ENCODE measurements around the gene RNF214.
"Not testable (repeated sequence)": the region's sequence is repeated elsewhere in the genome, so short reads cannot be mapped to it uniquely, and the experiment has no call there.

The RNF214 gene

DNA sequence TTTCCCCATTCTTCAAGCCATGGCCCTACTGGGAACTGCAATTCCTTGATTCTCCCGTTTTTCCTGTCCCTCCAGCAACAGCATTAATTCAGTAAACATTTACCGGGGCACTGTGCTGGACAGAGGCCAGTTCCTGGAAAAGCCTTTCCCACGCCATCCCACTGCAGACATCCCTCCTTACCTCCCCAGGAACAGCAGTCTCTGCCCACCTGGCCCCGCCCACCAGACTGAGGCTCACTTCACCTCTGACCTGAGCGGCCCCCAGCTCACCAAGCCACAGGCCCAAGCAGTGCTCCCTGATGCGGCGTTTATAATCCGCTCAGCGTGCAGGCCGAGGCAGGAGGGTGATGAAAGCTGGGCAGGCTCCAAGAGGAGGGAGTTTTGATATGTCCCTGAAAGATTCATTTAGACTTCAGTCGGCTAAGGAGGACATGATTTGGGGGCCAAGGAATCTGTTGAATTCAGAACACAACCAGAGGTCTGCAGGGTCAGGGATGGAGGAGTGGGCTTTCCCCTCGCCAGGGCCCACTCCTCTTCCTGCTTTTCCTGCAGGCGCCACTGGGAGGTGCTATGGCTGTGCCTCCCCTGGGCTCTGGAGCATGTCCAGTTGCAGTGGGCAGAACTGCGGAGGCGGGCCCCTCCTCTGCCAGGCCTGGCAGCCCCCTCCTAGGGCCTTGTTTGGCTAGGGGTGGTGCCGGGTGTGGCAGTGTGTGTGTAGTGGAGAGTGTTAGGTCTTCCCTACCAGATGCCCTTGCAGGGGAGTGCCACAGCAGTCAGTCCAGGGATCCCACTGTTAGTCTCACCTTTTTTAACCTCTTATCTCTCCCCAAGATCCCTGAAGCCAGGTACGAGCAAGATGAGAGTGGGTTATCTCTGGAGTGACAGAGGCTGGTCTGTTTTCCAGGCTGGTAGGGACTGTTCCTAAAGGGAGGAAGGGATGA is 34.7 kb upstream of the RNF214 start:
- DNase-seq (ENCODE audit: low read depth in 3 of 3), result no peak

DNA sequence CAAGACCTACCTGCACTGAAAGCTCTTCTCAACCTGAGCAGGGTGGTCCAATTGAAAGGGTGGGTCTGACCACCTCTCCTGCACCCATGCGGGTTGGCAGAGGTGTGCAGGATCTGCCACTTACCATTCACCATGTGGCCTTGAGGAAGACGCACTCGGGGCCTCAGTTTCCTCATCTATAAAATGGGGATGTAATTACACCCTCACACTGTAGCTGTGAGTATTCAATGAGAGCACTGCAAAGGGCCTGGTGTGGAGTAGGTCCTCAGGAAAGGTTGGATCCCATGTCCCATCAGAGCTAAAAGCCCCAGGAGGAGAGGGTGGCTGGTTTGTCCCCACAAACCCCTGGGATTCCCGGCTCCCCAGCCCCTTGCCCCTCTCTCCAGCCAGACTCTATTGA is 33.9 kb upstream of the RNF214 start:
- DNase-seq (ENCODE audit: low read depth in 3 of 3), result no peak

DNA sequence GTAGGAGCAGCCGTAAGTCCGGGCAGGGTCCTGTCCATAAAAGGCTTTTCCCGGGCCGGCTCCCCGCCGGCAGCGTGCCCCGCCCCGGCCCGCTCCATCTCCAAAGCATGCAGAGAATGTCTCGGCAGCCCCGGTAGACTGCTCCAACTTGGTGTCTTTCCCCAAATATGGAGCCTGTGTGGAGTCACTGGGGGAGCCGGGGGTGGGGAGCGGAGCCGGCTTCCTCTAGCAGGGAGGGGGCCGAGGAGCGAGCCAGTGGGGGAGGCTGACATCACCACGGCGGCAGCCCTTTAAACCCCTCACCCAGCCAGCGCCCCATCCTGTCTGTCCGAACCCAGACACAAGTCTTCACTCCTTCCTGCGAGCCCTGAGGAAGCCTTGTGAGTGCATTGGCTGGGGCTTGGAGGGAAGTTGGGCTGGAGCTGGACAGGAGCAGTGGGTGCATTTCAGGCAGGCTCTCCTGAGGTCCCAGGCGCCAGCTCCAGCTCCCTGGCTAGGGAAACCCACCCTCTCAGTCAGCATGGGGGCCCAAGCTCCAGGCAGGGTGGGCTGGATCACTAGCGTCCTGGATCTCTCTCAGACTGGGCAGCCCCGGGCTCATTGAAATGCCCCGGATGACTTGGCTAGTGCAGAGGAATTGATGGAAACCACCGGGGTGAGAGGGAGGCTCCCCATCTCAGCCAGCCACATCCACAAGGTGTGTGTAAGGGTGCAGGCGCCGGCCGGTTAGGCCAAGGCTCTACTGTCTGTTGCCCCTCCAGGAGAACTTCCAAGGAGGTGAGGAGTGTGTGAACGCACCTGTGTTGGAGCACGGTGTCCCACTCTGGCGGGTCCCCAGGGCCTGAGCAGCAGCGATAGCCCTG is 33.2 kb upstream of the RNF214 start, which contains the start of gene TAGLN:
TSS of gene TAGLN (plus strand) at position 318 of the 863 bp plus-strand sequence. CDS start 3,644 bp downstream, outside the sequence.
- no peak for DNase-seq (ENCODE audit: low read depth in 3 of 3)

- DNase-seq (ENCODE audit: low read depth in 3 of 3), result no peak
These were observed 32.3 kb upstream of the RNF214 start for GRCh38 chr11:117199916-117200812.

DNA sequence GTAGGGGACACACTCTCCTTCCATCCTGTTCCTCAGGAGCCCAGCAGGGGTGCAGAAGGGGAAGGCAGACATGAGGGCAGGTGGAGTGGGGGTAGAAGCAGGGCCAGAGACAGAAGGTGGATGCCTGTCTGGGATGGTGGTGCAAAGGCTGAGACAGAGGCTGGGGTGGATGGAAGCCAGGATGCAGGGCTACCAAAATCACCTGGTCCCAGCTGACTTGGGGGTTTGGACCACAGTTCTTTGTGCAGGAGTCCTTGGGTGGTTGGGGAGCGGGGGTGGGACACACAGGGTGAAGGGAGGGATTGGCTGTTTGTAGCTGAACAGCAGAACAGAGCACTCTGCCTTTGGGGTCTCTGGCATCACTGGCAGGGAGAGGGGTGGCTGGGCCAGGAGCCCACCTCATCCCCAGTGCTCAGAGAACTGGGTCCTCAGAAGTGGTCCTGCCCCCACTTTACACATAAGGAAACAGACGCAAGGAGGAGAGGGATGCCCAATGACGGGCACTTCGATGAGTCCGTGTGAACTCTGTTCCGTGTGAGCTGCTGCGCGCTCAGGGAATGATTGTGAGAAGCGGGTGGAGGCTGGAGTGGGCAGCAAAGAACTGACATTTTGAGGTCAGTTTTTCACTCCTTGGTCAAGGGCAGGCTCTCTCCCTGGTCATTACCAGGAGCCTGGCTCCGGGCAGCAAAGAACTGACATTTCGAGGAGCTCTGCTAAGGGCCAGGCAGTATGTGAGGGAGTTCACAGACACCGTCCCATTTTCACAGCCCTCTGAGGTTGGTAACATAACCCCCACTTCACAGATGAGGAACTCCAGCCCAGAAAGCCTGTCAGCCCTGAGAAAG is 31.4 kb upstream of the RNF214 start:
- DNase-seq (ENCODE audit: low read depth in 3 of 3), result no peak

DNA sequence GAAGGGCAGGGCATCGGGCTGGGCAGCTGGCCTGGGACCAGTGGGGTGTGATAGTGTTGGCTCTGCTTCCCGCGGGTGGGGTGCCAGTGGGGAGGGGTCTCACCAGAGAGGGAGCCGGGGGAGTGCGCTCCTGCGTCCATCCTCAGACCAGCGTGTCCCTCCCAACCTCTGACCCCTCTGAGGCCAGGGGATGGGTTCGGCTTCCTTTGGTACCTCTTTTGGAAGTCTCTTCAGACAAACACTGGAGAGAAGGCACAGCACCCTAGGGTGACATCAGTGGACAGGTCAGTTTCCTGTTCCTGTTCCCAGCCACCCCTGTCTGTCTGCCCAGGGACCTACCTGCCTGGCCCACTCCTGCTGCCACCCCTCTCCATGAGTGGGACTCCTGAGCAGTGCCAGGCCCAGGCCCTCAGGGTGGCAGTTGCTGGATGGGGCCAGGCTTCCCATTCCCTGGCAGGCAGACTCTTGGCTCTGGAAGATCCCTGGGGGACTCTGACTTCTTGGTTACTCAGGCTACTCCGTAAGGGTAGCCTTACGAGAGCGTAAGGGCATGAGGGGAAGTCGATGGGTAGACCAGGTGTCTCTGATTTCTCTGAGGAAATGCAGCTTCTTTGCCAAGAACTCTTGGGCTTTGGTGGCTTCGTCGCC is 30.7 kb upstream of the RNF214 start:
- no peak for DNase-seq (ENCODE audit: low read depth in 3 of 3)

- no peak for DNase-seq (ENCODE audit: low read depth in 3 of 3)
These were observed 29.9 kb upstream of the RNF214 start for GRCh38 chr11:117202386-117203068.

GRCh38 chr11:117203069-117203407 is 29.4 kb upstream of the RNF214 start:
- DNase-seq (ENCODE audit: low read depth in 3 of 3), result no peak

- DNase-seq (ENCODE audit: low read depth in 3 of 3), result no peak
These were observed 28.0 kb upstream of the RNF214 start for GRCh38 chr11:117204283-117205080.

- no peak for DNase-seq (ENCODE audit: low read depth in 3 of 3)
These were observed 27.2 kb upstream of the RNF214 start for GRCh38 chr11:117205211-117205818.

DNA sequence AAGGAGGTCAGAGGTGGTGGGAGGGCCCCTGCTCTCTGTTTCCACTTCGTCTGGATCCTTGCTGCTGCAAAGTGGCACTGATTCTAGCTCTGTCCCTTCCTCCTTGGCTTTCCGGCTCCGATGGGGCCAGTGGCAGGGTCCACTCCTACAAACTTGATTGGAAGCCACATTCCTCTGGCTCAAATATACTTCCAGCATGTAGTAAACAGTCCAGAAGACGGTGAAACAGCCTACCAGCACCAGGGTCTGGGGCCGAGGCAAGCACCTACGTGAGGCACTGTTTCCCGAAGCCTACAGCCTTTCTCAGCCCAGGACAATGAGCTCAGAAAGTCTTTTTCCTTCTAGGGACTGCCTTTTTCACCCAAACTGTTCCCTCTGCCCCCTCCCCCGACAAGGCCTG is 26.4 kb upstream of the RNF214 start:
- DNase-seq (ENCODE audit: low read depth in 3 of 3), result not testable (repeated sequence)

DNA sequence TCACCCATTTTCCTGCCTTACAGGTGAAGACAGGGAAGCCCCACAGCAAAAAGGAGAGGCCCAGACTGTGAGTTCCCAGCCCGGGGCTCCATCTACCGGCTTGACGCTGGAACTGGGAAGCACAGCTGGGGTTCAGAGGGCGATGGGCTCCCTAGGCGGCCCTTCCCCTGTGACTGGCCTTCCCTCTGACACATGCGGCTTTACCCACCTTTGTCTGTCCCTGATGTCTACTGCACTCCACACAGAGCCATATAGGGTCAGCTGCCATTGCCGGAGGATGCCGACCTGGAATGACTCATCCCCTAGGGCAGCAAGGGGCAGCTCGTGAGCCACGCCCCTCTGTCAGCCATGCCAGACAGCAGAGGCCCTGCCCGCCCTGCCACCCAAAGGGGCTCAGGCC is 25.6 kb upstream of the RNF214 start:
- not testable (repeated sequence) for DNase-seq (ENCODE audit: low read depth in 3 of 3)

DNA sequence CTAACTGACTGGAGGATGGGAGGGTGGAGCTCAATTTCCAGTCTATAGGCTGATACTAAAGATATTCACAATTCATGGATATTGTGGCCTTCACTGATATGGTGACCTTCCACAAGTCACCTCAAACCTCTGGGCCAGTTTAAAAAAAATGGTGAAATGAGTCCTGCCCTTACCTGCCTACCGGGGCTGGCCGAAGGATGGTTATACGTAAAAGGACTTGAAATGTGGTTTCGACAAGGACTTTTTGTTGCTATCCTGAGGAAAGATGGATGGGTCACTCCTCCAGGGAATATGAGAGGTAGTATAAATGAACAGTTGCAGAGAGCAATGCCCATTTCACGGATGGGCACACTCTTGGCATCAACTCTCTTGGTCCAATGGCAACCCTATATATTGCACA is 25.0 kb upstream of the RNF214 start:
- DNase-seq (ENCODE audit: low read depth in 3 of 3), result not testable (repeated sequence)

DNA sequence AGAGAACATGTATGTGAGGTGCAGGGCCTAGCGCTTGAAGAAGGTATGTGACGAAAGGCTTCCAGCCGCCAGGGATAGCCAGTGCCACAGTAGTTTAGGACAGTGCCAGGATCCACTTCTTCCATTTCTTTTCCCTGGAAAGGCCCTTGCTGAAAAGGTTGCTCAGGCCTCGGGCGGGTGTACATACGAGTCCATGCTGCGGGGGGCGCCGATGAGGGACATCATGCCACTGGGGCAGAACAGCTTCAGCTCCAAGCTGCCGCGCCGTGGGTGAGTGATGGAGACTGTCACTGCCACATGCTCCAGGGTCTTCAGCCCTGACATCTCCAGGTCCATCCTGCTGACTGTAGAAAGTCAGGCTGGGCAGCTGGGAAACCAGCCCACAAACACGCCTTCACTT is 23.8 kb upstream of the RNF214 start:
- not testable (repeated sequence) for DNase-seq (ENCODE audit: low read depth in 3 of 3)

GRCh38 chr11:117209351-117210125 is 22.9 kb upstream of the RNF214 start:
- DNase-seq (ENCODE audit: low read depth in 3 of 3), result not testable (repeated sequence)

DNA sequence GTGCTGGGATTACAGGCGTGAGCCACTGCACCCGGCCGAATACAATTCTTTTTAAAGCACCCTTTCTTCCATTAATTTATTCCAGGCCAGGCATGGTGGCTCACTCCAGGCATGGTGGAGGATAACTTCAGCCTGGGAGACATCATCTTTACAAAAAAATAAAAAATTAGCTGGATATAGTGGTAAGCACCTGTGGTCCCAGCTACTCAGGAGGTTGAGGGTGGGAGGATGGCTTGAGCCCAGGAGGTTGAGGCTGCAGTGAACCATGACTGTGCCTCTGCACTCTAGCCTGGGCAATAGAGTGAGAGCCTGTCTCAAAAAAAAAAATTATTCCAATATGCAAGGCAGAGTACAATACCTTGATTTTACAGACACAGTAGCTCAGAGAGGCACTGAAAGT is 21.9 kb upstream of the RNF214 start:
- no peak for DNase-seq (ENCODE audit: low read depth in 3 of 3)

DNA sequence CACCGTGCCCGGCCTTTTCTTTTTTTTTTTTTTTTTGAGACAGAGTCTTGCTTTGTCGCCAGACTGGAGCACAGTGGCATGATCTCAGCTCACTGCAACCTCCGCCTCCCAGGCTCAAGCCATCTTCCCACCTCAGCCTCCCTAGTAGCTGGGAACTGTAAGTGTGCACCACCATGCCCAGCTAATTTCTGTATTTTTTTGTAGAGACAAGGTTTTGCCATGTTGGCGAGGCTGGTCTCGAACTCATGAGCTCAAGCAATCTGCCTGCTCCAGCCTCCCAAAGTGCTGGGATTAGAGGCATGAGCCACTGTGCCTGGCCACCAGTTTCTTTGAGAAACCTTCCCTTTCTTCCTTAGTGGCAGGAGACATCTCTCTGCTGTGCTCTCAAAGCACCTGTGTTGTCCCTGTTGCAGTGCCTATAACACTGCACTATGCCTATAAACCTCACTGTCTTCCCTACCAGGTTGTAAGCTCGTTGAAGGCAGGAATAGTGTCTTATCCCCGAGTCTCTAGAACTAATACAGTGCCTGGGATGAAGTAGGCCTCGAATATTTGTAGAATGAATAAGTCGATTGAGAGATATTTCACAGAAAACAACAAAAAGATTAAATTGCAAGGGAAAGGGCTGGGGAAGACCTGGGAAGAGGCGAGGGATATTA is 19.6 kb upstream of the RNF214 start:
- DNase-seq (ENCODE audit: low read depth in 3 of 3), result no peak
